Stimulated activated CD8-positive, alpha-beta memory T cell treated with anti-CD3 and anti-CD28 coated beads, Interleukin-2, amount 100 ng/mL, for 1 hour (primary cell): ENCODE data around the gene TSNAXIP1.
"Not testable (repeated sequence)": the region's sequence is repeated elsewhere in the genome, so short reads cannot be mapped to it uniquely, and the experiment has no call there.

Source experiments
- DNase-seq, 2 donors: peaks; one replicate each; pipeline ENCODE4 v3.0.0-alpha.2; 2020; ENCODE audit warnings: low read depth in 2 of 2

Gene TSNAXIP1

DNA sequence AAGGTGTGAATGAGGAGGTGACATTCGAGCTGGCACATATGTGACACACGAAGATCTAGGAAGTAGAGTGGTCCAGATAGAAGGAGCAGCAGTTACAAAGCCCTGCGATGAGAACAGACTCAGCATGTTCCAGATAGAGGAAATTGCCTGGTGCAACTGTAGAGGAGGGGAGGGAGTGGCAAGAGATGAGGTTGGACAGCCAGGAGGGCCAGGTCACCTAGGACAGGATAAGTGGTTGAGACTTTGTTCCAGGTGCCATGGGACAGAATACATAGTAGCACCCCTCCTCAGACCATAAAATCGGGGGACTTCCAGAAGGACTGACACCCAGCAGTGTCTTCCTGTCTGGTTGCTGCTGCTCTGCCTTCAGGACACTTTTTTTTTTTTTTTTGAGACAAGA, 51.8 kb downstream of the TSNAXIP1 start:
- DNase-seq, result no peak

DNA sequence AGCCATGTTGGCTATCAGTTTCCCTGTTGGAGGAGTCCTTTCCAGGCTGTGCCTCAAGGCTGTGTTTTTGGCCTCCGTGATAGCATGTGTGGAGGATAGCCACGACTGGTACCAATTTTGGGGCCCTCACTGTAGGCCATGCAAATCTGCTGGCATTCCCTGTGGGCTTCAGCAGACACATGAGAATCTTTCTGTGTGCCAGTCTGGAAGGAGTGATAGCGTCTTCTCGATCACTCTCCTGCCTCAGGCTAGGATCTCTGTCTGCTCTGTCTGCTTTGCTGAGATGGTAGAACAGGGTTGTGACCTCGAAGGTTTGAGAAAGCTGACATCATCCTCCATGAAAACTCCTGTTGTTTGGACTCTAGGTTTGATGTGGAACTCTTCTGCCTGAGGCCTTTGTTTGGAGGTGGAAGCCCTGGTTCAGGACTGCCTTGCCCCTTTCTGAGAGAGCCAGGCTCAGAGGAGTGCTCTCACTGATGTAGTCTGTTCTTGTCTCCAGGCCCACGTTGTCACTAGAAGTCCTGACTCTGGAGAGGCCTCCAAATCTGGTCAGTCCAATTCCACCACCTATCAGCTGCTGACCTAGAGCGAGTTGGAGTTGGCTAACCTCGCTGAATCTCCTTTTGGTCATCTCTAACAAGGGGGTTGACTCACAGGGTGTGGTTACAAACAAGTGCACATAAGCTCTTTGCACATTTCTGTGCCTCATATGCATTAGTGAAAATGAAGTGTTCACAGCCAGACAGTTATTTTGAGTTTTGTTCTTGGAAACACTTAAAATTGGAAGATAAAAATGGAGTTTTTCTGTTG, 54.1 kb downstream of the TSNAXIP1 start:
- no peak for DNase-seq

DNA sequence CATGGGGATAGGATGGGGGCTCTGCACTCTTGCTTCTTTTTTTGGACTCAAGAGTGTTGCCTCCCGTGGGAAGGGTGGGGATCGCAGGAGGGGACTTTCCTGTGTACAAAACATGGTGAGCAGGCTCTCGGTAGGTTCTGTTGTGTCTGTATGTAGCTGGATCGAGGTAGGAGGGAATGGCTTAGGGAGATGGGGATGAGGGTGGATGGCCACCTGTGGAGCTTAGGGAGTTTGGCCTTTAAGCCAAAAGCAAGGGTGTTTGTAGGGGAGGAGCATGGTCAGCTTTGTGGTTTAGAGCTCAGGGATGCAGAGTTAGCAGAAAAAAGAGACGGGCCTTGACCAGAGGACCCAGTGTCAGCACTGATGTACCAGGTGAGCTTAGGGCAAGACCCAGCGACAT, 55.2 kb downstream of the TSNAXIP1 start:
- no peak for DNase-seq

DNA sequence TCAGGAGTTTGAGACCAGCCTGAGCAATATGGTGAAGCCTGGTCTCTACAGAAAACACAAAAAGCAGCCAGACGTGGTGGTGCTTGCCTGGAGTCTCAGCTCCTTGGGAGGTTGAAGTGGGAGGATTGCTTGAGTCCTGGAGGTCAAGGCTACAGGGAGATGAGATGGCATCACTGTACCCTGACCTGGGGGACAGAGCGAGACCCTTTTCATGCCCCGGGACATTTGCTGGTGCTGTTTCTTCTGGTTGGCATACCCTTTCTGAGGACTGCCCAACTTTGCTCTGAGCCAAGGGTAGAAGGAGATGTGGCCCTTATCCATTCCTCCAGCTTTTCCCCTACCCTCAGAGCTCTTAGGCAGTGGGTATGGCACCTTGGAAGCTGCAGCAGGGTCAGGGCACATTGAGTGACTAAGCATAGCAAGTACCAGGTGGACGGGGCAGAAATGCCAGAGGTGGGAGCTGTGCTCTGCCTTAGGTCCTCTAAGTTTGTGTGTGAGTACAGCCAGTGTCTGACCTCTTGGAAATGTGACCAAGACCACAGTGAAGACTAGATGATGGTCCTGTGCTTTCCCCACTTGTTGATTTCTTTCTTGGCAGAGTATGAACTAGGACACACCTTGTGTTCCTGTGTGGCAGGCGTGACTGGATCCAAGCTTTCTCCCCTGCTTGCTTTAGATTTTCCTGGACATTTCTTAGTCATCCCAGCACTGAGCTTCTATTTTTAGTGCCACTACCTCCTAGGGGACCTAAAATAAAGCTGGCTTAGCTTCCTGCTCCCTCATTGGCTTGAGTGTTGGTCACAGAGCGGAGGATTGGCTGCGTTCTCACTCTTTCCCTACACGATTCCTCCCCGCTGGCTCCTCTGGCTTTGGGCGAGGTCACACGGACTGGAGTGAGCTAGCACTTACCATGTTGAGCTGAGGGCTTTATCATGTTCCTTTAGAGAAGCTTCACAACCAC, 56.2 kb downstream of the TSNAXIP1 start:
- no peak for DNase-seq

DNA sequence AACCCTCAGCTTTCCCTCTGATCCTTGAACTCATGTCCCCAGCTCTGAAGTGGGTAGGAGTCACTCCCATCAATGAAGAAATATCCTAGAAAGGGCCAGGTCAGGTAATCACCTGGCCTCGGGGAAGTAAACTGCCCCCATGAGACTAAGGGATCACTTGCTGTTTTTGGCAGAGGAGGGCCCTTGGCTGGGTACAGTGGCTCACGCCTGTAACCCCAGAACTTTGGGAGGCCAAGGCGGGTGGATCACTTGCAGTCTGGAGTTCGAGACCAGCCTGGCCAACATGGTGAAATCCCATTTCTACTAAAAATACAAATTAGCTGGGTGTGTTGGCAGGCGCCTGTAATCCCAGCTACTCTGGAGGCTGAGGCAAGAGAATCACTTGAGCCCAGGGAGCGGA, 57.4 kb downstream of the TSNAXIP1 start:
- DNase-seq, result not testable (repeated sequence)

DNA sequence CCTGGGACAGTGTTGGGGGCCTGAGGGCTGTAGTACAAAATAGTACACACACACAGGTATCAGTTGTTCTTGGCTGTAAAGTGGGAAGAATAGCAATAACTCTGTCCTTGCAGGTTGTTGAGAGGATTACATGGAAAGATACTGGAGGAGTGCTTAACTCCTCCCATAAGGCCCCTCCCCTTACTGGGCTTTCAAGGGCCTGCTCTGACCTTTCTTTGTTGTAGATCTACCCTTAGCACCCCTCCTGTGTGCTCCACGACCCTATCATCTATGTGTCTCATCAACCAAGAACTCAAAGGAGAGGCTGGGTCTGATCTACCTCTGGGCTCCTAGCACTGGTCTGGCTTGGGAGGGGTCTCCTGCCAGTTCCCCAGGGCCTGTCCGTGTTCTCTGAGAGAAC, 57.9 kb downstream of the TSNAXIP1 start:
- no peak for DNase-seq

DNA sequence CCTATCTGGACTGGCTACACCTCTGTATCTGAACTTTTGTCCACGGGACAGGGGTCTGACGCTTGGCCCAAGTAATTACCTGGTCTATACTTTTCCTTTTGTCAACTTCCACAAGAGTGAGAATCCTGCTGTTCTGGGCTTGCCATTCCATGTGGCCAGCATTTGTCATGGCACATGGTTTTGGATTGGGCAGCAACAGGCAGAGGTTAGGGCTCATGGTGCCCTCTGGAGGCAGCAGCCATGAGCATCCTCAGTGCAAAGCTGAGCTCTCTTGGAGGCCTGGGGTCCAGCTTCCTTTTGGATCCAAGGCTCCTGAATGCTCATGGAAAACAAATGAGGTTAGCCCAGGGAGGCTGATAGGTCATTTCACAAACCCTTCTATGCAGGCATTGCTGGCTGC, 58.6 kb downstream of the TSNAXIP1 start:
- no peak for DNase-seq

DNA sequence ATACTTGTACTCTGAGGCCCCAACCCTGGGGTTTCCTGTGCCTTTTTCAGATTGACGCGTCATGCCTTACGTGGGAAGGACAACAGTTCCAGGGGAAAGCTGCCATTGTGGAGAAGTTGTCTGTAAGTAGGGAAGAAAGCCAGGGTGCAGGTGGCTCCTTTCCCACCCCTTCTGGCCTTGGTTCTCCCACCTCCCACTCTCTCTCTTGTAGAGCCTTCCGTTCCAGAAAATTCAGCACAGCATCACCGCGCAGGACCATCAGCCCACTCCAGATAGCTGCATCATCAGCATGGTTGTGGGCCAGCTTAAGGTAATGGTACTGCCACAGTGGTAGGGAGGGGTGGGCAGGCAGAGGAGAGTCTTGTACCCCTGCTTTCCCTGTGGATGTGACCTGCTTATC, 61.6 kb downstream of the TSNAXIP1 start:
- no peak for DNase-seq

DNA sequence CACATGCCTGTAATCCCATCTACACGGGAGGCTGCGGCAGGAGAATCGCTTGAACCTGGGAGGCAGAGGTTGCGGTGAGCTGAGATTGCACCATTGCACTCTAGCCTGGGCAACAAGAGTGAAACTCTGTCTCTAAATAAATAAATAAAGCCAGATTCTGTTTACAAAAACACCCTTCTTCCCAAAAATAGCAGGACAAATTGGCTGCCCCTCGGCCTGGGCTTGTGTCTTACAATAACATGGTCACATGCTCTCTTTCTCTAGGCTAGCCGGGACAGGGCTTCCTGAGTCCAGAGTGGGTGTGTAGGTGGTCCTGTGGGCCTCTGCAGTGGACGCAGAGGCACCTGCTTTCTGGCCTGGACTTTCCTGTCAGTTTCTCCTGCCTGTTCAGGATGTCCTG, 63.0 kb downstream of the TSNAXIP1 start:
- no peak for DNase-seq

DNA sequence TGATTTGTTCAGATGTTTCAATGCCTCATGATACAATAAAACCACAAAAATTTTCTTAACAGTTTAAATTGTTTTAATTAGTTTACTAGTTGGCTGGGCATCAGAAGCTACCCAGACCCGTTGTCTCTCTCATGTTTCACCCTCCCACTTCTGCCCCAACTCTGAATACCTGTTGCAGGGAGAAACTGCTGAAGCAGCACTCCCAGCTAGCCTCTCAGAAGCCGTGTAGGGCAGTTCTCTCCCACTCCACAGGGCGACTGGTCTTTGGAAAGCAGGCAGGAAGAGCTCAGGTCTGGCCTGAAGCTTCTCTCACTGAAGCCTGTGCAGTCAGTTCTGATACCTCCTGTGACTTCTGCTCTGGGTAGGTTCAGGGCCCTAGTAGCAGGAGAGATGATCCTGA, 64.6 kb downstream of the TSNAXIP1 start:
- DNase-seq, result no peak

DNA sequence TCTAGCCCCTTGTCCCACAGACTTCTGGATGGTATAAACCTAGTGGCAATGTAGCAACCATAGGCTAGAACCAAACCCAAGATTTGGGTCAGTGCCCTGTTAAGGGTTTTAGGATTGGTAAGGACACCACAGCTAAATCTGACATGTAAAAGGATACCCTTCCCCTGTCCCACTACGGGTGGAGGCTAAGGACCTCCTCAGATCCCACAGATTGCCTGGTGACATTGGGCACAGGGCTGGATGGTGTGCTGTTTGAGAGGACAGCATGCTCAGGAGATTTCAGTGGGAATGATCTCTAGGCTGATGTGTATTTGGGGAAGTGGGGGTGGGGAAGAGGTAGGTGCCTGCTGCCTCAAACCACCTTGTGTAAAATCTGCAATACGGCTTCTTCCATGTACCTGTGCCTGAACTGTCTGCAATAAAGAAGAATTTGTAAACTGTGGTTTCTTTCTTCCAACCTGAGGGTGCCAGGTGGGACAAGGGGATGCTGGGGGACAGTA, 65.5 kb downstream of the TSNAXIP1 start:
- no peak for DNase-seq

DNA sequence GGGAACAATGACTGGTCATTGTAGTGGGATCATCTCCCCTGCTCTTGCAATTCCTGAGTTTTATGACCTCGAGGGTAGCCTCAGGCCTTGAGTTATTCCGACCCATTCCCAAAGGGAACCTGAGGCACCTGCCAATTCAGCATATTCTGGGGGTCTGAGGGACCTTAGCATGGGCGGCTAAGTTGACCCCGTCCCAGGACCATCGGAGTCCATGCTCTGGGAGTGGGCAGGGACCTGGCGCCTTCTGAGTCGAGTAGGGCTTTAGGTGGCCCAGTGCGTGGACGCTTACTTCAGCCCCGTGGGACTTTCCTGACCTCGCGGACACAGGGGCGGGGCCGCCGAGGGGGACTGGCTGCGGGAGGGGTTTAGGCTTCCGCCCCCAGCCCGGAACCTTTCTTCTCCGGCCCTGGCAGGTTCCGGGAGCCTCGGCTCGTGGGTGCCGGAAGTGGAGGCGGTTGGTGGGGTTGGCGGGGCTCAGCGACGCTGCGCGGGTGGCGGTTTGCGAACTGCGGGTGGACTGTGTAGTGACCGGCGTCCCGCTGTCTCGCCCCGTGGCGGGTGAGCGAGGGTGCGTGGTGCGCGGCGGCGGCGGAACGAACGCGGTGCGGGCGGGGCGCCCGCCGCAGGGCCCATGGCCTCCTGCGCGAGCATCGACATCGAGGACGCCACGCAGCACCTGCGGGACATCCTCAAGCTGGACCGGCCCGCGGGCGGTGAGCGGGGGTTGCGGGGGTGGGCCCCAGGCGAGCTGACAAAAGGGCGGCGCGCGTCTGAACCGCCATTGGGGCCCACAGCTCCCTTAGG, 66.1 kb downstream of the TSNAXIP1 start, which contains the start of gene EDC4:
Gene EDC4 (plus strand): TSS at position 422 of the 804 bp plus-strand sequence. CDS start 210 bp downstream, at position 632.
- DNase-seq, result peak; percentile 77 to 79

DNA sequence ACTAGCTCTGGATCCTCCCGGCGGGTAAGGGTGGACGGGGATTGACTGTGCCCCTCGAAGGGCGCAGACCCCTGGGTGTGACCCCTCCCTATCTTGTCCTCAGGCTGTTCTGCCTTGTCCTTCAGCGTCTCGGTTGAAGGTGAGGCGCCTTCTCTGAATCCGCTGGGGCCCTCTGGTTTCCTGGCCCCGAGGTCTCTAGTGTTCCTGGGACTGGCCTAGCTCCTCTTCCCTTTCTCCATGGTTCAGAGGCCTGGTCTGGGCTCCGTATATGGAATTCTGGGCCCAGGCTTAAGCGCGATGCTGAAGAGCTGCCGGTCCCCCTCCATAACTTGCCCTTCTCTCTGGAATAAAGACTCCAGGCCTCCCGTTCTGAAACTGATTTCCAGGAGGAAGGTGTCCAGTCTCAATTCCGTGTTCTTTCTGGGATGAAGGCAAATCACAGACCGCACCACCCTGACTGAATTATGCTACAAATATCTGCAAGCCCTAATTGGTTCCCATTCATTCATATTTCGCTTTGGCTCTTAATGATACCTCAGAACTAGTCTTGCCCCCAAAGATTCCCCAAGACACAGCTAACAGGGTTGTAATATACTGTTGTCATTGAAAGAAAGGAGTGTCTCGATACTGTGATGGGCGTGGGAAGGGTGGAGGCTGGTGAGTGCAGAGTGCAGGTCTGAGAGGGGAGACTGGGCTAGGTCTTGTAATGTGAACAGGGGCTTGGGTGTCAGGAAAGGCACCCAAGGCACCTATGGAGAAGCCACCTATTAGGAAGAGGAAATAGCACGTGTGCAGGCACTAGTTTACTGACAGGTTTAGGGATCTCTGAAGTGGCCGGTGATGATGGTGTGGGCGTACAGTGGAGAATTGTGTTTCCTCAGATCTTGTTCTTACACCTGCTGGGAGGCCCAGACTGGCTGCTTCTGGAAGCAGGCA, 67.0 kb downstream of the TSNAXIP1 start:
- DNase-seq, result no peak

DNA sequence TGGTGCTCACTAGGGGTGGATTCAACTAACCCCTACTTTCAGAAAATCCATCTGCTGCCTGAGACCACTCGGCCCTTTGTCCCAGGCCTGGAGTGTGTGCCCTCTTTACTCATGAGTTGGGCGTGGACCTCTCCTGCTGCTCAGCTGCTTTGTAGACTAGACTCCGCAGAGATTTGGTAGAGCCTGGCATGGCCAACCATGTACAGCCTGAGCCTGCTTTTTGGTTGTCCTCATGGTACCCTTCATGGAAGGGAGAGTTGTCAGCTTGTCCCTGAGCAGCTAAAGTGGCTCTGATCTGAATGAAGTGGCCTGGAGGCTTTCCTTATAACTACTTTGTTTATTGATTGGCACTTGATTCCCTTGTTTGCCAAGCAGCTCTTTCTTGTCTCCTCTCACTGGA, 67.7 kb downstream of the TSNAXIP1 start:
- no peak for DNase-seq

DNA sequence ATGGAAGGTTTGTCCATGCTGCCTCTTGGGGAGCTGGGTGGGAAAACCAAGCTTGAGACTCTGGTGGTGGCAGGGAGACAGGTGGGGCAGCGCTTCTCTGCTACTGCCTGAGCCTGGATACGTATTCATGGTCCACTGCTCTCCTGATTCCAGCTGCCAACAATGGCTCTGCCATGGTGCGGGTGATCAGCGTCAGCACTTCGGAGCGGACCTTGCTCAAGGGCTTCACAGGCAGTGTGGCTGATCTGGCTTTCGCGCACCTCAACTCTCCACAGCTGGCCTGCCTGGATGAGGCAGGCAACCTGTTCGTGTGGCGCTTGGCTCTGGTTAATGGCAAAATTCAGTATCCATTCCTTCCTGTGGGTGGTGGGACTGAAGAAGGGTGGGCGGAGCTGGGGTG, 70.4 kb downstream of the TSNAXIP1 start:
- DNase-seq, result no peak
